ENCODE measurements around the gene MSI2.

The MSI2 gene

DNA sequence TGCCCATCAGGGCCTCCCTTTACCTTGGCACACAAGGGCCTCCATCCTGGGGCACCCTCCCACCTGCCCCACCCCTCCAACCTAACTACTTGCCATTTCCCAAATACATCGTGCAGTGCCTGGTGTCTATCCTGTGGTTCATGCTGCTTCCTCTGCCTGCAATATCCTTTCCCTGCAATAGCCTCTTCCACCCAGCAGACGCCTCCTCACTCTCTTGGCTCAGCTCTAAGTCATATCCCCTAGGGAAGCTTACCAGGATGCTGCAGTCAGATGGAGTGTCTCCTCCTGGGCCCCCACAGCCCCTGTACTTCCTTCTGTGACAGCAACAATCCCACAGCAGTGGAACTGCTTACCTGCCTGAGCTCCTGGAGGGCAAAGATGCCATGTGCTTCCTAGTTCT lies 452.1 kb downstream of the MSI2 start:
- DNase-seq (ENCODE audit: low read depth, low spot score) = no peak

DNA sequence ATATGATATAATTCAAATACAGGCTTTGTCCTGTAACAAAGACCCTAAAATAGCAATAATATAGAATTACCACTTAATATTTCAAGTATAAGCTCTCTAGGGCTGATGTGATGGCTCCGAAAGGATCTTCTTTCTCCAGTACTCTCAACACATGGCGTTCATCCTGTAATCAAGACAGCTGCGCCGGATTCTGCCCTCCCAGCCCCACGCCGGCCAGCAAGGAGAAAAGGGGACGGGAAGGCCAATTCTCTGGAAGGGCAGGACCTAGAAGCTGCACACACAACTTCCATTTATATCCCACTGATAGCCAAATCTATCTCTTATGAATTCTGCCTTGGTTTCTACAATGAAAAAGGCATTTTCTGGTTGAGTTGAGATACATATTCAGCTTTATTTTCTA lies 456.8 kb downstream of the MSI2 start:
- no peak for DNase-seq (ENCODE audit: low read depth, low spot score)

DNA sequence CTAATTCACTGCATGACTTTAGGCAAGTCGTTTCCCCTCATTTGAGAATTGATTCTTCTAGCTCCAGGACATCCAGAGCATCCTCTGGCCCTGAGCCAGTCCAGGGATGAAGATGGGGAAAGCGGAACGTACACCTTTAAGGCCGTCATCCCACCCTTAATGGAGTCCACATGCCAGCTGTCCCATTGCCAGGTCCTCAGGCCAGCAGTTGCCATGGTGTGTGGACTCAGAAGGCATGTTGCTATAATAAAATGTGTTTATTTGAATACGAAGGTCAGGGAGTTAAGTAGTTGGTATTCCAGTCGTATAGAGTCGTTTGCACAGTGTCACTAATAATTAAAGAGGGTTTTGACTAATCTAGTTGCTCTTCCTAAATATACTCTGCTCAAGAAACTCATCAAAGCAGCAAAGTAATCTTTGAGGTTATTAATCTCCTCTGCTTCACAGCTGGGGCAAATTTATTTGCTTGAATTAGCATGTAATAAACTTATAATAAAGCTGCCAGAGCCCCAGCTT lies 458.4 kb downstream of the MSI2 start:
- no peak for DNase-seq (ENCODE audit: low read depth, low spot score)

DNA sequence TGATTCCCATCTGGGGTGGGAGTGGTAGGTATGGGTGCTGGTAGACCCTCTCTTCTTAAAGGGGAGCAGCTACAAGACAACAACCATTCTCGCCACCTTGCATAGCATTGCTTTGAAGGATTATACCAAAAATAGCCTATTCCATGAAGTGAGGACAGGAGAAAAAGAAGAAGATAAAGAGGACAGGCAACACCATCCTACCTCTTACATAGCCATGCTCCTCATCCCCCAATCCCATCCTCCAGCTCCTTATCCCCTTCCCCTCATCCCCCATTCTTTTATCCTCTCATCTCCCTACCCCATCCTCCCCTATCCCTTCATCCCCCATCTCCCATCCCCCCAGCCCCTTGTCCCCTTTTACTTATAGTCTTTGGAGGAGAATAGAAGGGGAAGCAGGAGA lies 459.7 kb downstream of the MSI2 start:
- DNase-seq (ENCODE audit: low read depth, low spot score) = no peak

DNA sequence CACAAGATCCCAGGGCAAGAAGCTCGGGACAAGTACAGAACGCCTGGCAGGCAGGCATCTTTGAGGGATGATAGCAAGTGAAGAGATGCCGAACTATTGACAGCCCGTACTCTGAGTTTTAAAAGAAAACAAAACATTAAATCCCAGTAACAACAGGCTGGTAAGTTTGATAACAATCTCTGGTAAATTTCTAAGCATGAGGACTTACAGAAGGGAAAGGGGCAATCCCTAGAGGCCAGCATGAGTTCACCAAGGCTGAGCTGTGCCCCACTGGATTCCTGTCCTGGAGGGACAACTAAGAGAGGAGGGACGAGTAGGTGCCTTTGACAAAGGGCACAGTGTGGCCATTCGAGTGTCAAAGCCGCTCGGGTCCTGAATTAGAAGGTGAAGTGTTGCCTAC lies 462.6 kb downstream of the MSI2 start:
- no peak for DNase-seq (ENCODE audit: low read depth, low spot score)

DNA sequence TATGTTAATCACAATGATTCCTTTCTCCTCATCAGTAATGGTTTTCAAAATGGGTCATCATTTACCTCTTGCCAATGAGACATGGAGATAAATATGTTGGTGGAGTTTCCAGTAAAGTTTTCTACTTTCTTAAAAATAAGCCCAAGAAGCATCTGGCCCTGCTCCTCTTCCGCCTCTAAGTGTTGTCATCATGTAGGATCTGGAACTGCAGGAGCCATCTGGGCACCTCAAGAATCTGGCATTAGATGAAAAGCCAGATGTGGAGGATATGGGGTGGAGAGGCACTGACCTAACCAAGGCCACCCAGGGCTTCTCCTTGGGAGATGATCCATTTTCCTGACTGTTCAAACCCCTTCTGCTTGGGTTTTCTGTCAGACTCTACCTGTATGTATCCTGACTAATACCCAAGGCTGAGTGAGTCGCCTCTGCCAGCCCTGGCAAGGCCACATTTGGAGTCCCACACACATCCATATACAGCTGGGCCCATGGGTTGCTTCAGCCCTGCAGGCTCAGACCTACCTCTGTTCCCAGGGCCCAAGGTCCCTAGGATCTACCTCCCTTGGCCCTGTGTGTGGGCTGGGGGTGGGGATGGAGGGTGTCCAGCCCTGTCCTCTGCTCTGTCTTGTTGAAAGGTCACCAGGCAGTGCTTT lies 464.2 kb downstream of the MSI2 start:
- no peak for DNase-seq (ENCODE audit: low read depth, low spot score)

DNA sequence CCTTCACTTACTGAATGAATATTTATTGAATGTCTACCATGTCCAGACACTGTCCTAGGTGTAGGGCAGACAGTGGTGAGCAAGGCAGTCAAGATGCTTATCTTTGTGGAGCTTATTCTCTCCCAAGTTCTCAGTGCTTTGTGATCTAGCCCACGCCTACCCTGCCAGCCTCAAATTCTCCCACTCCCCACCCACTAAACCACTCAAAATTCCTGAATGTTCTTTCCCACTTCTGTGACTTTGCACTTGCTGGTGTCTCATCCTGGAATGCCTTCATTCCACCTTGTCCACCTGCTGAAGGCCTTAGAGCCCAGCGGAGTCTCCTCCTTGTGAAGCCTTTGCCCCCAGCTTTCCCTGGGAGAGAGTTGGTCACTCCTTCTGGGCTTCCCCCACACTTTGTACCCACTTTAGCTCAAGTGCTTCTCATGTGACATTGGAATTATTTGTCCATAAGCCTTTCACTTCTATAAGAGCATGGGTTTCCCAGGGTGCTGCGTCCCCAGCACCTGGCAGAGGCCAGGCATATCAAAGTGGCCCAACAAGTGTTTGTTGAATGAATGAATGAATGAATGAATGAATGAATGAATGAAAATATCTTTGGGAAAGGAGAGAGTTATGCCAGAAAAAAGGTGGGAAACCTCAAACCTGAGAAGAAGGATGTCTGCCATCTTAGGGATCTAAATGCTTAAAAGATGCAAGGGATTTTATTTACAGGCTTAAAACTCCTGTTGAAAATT lies 465.8 kb downstream of the MSI2 start:
- DNase-seq (ENCODE audit: low read depth, low spot score) = no peak

DNA sequence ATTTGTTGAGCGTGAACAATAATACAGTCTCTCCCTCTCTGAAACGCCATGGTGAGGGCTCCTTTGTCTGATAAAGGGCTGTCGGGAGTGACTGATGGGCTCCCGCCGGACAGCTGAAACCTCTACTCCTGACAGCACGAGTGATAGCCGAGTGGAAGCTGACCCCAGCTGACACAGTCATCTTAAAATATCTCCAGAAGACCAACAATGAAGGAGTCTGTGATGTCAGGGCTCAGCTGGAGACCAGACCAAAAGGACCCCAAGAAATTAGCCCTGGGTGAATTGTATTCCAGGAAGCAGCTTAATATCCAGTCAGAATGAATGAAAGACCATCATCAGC lies 466.4 kb downstream of the MSI2 start:
- DNase-seq (ENCODE audit: low read depth, low spot score) = no peak

DNA sequence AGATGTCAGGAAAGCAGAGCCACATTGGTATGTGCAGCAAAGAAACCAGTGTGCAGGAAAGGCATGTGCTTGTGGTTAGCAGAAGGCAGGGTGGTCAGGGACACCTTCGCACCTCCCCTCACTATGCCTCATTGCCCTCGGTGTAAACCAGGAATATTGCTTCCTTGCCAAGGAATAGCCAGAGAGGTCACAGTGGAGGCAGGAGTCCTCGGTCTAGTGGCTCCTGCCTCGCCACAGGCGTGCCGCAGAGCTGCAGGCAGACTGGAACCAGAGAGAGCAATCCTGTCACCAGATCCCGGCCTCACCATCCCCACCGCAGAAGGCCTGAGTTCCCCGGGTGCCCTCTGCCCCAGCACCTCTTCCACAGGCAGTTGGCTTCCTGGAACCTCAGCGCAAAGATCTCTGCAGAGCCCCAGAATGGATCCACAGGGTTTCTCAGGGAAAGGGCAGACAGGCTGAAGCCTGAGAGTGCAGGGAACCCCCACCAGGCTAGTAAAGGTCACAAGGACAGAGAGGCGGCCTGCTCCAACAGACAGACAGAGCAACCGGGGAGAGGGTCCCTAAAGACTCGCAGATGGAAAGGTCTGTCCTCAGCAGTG lies 467.2 kb downstream of the MSI2 start:
- DNase-seq (ENCODE audit: low read depth, low spot score) = peak; percentile 53

DNA sequence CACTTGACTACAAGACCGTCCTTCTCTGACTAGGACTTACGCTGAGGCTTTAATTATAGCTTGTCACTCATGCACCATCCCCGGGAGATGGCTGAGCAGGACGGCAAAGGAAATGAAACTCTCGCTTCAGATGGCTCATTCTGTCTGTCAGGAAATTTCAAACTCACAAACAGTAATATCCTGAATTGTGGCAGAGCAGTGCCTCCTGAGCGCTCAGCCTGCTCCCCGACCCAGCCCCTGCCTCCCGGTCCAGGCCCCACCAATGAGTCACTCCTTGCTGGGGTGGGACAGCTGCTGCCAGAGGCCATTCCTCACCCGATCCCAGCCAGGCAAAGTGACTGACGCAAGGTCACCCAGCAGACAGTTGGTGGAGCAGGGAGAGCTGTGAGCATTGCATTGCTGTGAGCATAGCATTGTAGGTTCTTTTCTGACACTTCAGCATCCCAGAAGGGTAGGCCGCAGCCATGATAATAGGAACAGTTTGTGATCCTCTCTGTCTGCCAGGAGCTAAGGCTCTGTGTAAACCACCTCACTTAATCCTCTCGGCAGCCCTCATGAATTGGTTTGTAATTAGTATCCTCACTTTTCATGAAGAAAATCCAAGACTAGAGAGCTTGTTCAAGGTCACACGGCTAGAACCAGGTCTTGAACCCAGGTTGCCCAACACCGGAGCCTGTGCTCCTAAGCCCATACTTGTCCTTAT lies 467.9 kb downstream of the MSI2 start:
- peak; percentile 35 for DNase-seq (ENCODE audit: low read depth, low spot score)

DNA sequence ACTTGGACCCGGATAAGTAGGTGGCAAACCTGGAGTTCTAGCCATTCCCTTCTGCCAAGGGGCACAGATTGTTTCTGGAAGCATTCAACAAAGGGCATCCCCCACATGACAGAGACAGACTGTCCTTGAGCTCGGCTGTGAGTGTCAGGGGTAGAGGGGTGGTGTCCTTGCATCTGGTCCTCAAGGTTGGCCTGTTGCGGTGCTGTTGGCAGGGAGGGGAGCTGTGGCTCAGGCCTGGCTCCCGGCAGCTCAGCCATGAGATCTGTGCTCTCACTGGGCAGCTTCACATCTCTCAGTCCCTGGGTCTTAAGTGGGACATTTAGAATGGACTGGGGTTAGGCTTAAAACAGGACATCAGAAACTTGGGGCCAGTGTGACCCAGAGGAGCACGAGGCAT lies 468.4 kb downstream of the MSI2 start:
- no peak for DNase-seq (ENCODE audit: low read depth, low spot score)

DNA sequence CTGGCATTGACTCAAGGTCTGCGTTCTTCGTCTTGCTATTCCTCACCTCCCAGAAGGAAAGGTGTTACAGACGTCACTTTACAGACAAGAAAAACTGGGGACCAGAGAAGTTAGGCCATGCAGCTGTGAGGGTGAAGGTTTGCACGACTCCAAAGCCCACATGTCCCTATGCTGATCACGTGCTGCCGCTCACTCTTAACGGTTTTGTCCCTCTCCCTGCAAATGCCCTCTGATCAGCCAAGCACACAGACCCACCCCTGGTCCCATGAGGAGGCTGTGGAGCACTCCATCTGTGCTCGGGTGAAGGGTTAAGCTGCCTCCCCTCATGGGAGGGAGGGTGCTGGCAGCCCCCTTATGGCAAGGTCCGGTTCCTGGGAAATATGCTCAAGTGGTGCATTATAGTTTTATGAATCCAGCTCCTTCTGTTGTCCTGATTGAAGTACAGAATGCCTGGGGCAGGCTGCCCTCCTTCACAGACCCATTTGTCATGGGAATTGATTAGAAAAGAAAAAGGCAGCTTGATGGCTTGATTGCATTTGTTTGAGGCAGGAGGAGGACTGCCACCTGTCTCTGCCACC lies 470.0 kb downstream of the MSI2 start:
- no peak for DNase-seq (ENCODE audit: low read depth, low spot score)

DNA sequence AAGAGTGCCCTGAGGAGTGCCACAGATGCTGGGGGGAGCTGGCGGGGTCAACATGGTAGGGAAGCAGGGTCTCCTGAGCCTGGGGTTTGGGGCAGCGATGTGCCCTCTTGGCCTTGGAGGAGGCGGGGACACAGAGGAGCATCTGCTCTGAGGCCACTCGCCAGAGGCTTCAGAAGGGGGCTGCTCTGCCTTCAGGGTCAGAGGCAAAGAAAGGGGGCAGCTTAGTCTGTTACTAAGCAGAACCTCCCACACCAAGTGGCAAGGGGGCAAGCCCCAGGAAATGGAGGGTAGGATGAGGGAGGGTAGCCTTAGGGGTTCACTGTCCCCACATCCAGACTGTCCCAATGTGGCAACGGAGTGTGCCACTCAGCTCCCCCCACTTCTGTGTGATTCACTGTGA lies 470.5 kb downstream of the MSI2 start:
- DNase-seq (ENCODE audit: low read depth, low spot score) = no peak

DNA sequence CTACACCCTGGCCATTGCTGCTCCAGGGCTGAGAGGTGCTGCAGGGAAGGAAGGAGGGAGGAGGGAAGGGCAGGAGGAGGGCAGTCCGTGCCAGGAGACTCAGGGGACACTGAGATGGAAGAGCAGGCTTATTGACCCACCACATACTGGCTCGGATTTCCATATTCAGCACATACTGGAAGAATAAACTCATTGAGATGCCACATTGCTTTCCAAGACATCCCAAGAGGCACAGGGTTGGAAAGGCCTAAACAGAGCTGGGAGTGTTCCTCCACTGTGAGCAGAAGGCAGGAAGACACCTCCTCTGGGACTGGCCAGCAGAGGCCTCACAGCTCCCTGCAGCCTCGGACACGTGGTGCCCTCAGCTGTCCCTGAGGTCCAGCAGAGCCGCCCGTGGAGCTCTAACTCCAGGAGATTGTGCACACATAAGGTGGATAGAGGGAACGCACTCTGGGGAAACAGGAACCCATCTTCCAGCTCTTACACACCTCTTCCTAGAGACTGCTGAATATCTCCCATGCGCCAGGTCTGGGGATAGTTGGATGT lies 471.4 kb downstream of the MSI2 start:
- DNase-seq (ENCODE audit: low read depth, low spot score) = no peak

DNA sequence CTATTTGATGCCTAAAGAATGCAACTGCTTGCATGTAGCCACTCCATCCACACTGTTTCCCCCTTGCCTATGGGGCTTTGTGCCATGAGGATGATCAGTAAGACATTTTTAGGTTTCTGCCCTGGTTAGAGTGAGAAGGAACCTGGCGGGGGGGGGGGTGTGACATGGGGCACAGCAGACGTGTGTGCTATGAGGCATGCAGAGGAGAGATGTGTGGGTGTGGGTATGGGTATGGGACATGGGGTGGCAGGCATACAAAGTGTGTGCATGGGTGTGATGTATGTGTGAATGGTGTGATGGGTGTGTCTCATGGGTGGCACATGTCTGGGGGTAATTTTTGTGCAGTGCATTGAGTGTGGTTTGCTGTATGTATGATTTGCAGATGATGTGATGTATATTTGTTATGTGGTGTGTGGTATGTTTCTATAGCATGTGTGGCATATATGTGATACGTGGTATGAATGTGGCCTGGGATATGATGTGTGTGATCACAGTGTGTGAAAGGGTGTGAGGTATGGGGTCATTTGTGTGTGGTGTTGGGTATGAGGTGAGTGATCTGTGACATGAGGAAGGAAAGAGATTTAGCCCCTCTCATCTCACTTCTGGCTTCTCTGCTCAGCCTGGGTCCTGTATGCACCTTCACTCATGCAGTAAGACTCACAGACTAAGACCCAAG lies 473.8 kb downstream of the MSI2 start:
- DNase-seq (ENCODE audit: low read depth, low spot score) = no peak

DNA sequence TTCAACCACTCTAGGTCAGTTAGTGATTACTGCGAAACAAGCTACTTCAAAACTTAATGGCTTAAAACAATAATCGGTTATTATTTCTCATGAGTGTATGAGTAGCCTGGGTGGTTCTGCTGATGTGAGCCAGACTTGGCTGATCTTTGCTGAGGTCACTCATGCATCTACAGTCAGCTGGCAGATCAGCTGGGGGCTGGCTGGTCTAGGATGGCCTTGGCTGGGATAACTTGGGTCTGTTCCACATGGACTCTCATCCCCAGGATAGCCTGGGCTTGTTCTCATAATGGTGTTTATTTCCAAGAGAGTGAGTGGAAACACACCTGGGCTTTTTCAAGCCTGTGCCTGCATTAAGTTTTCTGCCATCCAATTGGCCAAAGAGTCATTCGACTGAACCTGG lies 475.7 kb downstream of the MSI2 start:
- DNase-seq (ENCODE audit: low read depth, low spot score) = no peak

DNA sequence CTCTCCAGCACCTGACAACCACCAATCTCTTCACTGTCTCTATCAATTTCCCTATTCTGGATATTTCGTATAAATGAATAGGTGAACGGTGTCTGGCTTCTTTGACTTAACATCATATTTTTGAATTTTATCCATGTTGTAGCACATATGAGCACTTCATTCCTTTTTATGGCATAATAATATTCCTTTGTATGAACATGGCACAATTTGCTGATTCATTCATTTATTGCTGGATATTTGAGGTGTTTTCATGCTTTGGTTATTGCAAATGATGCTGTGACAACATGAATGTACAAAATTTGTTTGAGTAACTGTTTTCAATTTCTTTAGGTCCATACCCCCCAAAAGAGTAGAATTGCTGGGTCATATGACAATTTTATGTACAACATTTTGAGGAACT lies 476.8 kb downstream of the MSI2 start:
- DNase-seq (ENCODE audit: low read depth, low spot score) = no peak
